ENCODE results near the gene HSDL1. TPM values are rescaled to one million over a fixed set of nuclear protein-coding genes. Genes with fewer than 3 reads are reported as not detected.

Gene HSDL1
- total RNA-seq, 1 experiment from 2014 or later: 13.3 TPM

DNA sequence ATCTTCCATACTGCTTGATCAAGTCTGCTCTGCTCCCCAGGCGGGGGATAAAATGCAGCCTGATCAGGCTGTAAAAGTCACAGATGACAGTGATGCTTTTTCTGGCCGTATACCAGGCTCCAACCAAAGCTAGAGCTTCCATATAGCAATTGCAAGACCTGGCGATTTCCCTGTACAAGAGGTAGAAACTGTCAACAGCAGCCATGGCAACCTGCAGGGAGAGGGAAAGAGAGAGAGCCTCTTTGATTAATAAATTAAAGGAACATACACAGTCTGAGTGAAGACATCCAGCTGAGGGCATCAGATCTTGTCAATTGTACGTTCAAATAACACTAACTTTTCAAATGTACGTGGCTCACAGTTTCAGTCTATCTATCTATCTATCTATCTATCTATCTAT is 13.9 kb downstream of the HSDL1 start:
- Histone ChIP-seq H3K4me3 (ENCODE audit: low read length) (no peak overlapping the region), H3K79me2 (ENCODE audit: low read length) (no peaks in the 10 kb centered on the region), H3F3A (ENCODE audit: low read length, unreplicated experiment) (no peaks in the 10 kb centered on the region), H3K27me3 (ENCODE audit: low read length) (no peaks in the 10 kb centered on the region), H3K27ac (ENCODE audit: low read length) (no peak overlapping the region), H2AFZ (ENCODE audit: low read length) (no peak overlapping the region), H3K4me2 (ENCODE audit: low read length) (no peak overlapping the region), H3K36me3 (ENCODE audit: low read depth, low read length) (no peaks in the 10 kb centered on the region; the same call in 1 of the 2 replicates), H3K9me3 (ENCODE audit: low read length) (no peaks in the 10 kb centered on the region), H3K4me1 (ENCODE audit: insufficient read depth, low read length) (no peaks in the 10 kb centered on the region), H4K20me1 (ENCODE audit: low read length) (no peaks in the 10 kb centered on the region), H3K9ac (ENCODE audit: low read length) (no peak overlapping the region), H3K9me2 (replicated peaks; ENCODE audit: low read length) (no peaks in the 10 kb centered on the region)
- DNase-seq (no peak), ATAC-seq (no peak)
- no TSS peak for BruUV-seq (replicated peaks)
- intact Hi-C loops (cut with micrococcal nuclease): no loop called here
- ChIA-PET CTCF (no interaction called here), POLR2A (ENCODE audit: unreplicated experiment) (no interaction called here)
- TF ChIP-seq, protein P1, sequence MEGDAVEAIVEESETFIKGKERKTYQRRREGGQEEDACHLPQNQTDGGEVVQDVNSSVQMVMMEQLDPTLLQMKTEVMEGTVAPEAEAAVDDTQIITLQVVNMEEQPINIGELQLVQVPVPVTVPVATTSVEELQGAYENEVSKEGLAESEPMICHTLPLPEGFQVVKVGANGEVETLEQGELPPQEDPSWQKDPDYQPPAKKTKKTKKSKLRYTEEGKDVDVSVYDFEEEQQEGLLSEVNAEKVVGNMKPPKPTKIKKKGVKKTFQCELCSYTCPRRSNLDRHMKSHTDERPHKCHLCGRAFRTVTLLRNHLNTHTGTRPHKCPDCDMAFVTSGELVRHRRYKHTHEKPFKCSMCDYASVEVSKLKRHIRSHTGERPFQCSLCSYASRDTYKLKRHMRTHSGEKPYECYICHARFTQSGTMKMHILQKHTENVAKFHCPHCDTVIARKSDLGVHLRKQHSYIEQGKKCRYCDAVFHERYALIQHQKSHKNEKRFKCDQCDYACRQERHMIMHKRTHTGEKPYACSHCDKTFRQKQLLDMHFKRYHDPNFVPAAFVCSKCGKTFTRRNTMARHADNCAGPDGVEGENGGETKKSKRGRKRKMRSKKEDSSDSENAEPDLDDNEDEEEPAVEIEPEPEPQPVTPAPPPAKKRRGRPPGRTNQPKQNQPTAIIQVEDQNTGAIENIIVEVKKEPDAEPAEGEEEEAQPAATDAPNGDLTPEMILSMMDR (conservative IDR thresholded peaks at IDR 0.05; ENCODE audit: low read depth, low read length): no peak
- no peak for TF ChIP-seq EZH2 (IDR thresholded peaks at IDR 0.05; ENCODE audit: low read length, unreplicated experiment)
- no peak for TF ChIP-seq EZH2phosphoT487 (IDR thresholded peaks at IDR 0.05; ENCODE audit: borderline replicate concordance, low read length)

DNA sequence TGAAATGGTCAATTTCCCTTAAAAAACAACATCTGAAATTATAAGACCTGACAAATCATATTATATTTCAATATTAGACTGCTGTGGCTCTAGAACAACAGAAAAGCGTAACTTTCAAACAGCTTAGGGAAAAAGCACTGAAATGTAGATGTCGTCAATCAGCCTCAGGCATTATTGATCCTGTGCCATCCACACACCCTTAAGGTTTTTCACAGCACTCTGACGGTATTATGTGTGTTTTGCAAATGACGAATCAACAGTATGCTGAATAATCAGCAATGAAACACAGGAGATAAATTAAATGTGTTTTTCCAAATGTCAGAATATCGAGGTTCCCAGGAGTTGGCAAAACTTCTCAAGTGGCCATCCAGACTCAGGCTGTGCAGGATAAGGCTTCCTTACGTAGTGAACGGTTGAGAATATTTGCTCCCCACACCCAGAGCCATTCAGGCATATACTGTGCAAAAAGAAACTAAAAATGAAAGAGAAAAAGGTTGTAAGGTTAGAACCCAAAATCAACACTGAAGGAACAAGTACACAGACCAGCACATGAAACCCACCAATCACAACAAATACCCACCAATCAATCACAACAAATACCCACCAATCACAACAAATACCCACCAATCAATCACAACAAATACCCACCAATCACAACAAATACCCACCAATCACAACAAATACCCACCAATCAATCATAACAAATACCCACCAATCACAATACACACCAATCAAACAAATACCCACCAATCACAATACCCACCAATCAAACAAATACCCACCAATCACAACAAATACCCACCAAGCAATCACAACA is 20.5 kb downstream of the HSDL1 start:
- H3K27ac ChIP-seq (ENCODE audit: low read length): no peak overlapping the region
- H4K20me1 ChIP-seq (ENCODE audit: low read length): no peaks in the 10 kb centered on the region
- ChIA-PET POLR2A (ENCODE audit: unreplicated experiment) (no interaction called here), CTCF (no interaction called here)
- TF ChIP-seq EZH2phosphoT487 (IDR thresholded peaks at IDR 0.05; ENCODE audit: borderline replicate concordance, low read length) (no peak), EZH2 (IDR thresholded peaks at IDR 0.05; ENCODE audit: low read length, unreplicated experiment) (no peak)
- TF ChIP-seq, protein P1 (conservative IDR thresholded peaks at IDR 0.05; ENCODE audit: low read depth, low read length): no peak
- no peaks in the 10 kb centered on the region for H3K79me2 ChIP-seq (ENCODE audit: low read length)
- no peaks in the 10 kb centered on the region for H3K9me2 ChIP-seq (replicated peaks; ENCODE audit: low read length)
- no peak overlapping the region for H3K4me3 ChIP-seq (ENCODE audit: low read length)
- BruUV-seq (replicated peaks): no TSS peak
- H3K4me1 ChIP-seq (ENCODE audit: insufficient read depth, low read length): no peaks in the 10 kb centered on the region
- no peaks in the 10 kb centered on the region for H3K27me3 ChIP-seq (ENCODE audit: low read length)
- no peak for ATAC-seq
- no peak for DNase-seq
- H3F3A ChIP-seq (ENCODE audit: low read length, unreplicated experiment): no peaks in the 10 kb centered on the region
- H3K9ac ChIP-seq (ENCODE audit: low read length): no peak overlapping the region
- H3K36me3 ChIP-seq (ENCODE audit: low read depth, low read length): no peaks in the 10 kb centered on the region
- no peaks in the 10 kb centered on the region for H3K9me3 ChIP-seq (ENCODE audit: low read length)
- no peak overlapping the region for H3K4me2 ChIP-seq (ENCODE audit: low read length)
- intact Hi-C loops (cut with micrococcal nuclease): no loop called here
- no peak overlapping the region for H2AFZ ChIP-seq (ENCODE audit: low read length)

DNA sequence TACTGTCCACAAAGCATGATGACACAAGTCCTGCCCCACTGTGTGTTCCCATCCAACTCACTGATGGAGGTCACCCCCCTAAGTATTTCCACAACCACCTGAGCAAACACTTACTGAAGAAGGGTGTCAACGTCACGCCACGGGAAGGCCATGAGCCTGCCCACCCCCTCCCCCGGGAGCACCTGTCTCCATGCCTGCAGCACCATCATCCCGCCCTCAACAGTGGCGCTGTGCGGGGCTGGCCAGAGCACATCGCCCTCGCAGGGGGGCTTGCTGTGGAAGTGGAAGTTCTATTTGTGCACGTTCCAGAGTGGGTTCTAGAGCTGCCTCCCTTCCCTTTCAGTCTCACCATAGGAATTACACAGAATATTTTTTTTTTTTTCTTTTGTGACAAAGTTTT is 24.0 kb downstream of the HSDL1 start:
- peaks cover 8% of the 10 kb centered on the region; the same call in 1 of the 2 replicates for H3K4me1 ChIP-seq (ENCODE audit: insufficient read depth, low read length)
- intact Hi-C loops (cut with micrococcal nuclease): no loop called here
- ATAC-seq (no peak), DNase-seq (no peak)
- no peaks in the 10 kb centered on the region for H3K36me3 ChIP-seq (ENCODE audit: low read depth, low read length)
- no peak overlapping the region for H3K4me2 ChIP-seq (ENCODE audit: low read length)
- no peak overlapping the region for H2AFZ ChIP-seq (ENCODE audit: low read length)
- H3K27ac ChIP-seq (ENCODE audit: low read length): no peak overlapping the region
- H3K4me3 ChIP-seq (ENCODE audit: low read length): no peak overlapping the region
- CTCF ChIA-PET: no interaction called here
- H3K27me3 ChIP-seq (ENCODE audit: low read length): no peaks in the 10 kb centered on the region
- H3K79me2 ChIP-seq (ENCODE audit: low read length): peaks cover 13% of the 10 kb centered on the region
- H3F3A ChIP-seq (ENCODE audit: low read length, unreplicated experiment): no peaks in the 10 kb centered on the region
- no peak overlapping the region for H3K9ac ChIP-seq (ENCODE audit: low read length)
- H3K9me2 ChIP-seq (replicated peaks; ENCODE audit: low read length): no peaks in the 10 kb centered on the region
- H3K9me3 ChIP-seq (ENCODE audit: low read length): no peaks in the 10 kb centered on the region
- BruUV-seq (replicated peaks): no TSS peak
- POLR2A ChIA-PET (ENCODE audit: unreplicated experiment): no interaction called here
- H4K20me1 ChIP-seq (ENCODE audit: low read length): no peaks in the 10 kb centered on the region
- TF ChIP-seq EZH2phosphoT487 (IDR thresholded peaks at IDR 0.05; ENCODE audit: borderline replicate concordance, low read length) (no peak), EZH2 (IDR thresholded peaks at IDR 0.05; ENCODE audit: low read length, unreplicated experiment) (no peak)

Measured in PC-3 (cell line).